Ishikawa (cell line): ENCODE data around the gene CTNNA3.

ENCODE experiments used
- EP300 ChIP-seq: IDR thresholded peaks from 2 replicates; pipeline ENCODE4 v1.6.1; 2012; ENCODE audit warnings: borderline replicate concordance
- MAX ChIP-seq: IDR thresholded peaks from 2 replicates; pipeline ENCODE4 v1.6.1; 2012
- RAD21 ChIP-seq: IDR thresholded peaks from 2 replicates; pipeline ENCODE4 v1.6.1; 2012; ENCODE audit warnings: low read depth
- REST ChIP-seq: IDR thresholded peaks from 2 replicates; pipeline ENCODE4 v1.6.1; 2012; ENCODE audit warnings: low read depth, mild to moderate bottlenecking
- TAF1 ChIP-seq: IDR thresholded peaks from 2 replicates; pipeline ENCODE4 v1.6.1; 2012; ENCODE audit warnings: low read depth, mild to moderate bottlenecking
- TCF12 ChIP-seq: IDR thresholded peaks from 2 replicates; pipeline ENCODE4 v1.6.1; 2012; ENCODE audit warnings: low read depth
- TEAD4 ChIP-seq: IDR thresholded peaks from 2 replicates; pipeline ENCODE4 v1.6.1; 2012
- ZBTB7A ChIP-seq: IDR thresholded peaks from 2 replicates; pipeline ENCODE4 v1.6.1; 2012; ENCODE audit warnings: low read depth

GRCh38 chr10:65940816-65941662 is 1755.0 kb downstream of the CTNNA3 start:
- TF ChIP-seq RAD21 (no peak), ZBTB7A (no peak), MAX (no peak), TAF1 (no peak), TEAD4 (no peak), TCF12 (no peak), REST (no peak), EP300 (no peak)
